ENCODE data around the gene LRRC46. TPM values are rescaled to one million over a fixed set of nuclear protein-coding genes. Genes with fewer than 3 reads are reported as not detected.
A peak's percentile ranks its signal among the peaks of the same experiment; 100 is the strongest.

Gene LRRC46
- total and polyA plus RNA-seq, 2 of the 13 experiments (the other 11 are each of a cell fraction or from before 2014, with no cell fraction given): 0.09 TPM

DNA sequence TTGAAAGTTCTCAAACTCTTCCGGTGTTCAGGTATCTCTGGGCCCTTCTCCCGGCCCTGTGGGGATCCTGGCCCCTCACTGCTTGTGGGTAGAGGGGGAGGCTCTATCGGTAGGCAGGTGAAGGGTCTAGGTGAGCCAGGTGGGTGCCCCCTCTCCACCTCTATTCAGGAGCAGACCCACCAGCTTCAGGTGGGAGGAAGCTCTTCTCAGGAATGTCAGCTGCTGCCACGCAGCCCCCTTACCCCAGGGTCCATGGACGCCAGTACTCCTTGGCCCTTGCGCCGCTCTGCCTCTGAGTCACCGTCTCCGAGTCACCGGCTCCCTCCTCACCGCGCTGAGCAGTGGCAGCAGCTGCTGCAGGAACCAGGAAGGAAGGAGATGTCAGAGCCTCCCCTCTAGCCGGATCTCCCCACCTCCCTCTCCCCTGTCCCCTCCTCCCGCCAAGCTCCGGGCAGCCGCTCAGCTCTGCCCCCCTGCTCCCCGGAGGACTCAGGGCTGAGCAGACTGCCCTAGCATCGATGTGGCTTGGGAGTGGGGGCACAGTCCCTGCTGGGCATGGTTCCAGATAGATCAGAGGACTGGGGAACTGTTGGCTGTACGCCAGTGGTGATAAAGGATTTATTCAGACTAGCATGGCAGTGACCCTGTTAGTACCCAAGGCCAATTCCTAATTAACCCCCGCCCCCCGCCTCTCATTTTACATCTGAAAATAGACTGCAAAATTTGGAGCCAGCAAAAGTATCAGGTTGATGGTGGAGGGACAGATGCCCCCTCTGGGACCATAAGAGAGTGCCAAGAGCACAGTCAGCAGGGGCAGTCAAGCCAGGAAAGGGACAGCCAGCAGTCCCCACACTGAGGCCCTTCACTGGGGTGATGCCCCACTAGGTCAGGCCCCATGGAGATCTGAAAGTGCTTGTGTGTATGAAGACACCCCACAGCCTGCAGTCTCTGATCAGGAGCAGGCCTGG, 9.8 kb upstream of the LRRC46 start, which contains the start of gene OSBPL7 (continued):
- TF ChIP-seq POGK (CRISPR knock-in tag; conservative IDR thresholded peaks at IDR 0.05) (peak; percentile 67; the same call in 1 of the 2 replicates), ZKSCAN1 (IDR thresholded peaks at IDR 0.05; ENCODE audit: low read length) (no peak), EHMT2 (IDR thresholded peaks at IDR 0.05; ENCODE audit: borderline replicate concordance, low read depth, low read length) (no peak), TARDBP (CRISPR knock-in tag; IDR thresholded peaks at IDR 0.05) (peak; percentile 92; the same call in 1 of the 2 replicates), REXO4 (CRISPR knock-in tag; IDR thresholded peaks at IDR 0.05; ENCODE audit: borderline replicate concordance) (no peak), ZNF83 (CRISPR knock-in tag; IDR thresholded peaks at IDR 0.05; ENCODE audit: borderline replicate concordance) (no peak), LRRFIP1 (CRISPR knock-in tag; conservative IDR thresholded peaks at IDR 0.05) (no peak), ZNF792 (CRISPR knock-in tag; IDR thresholded peaks at IDR 0.05) (peak; percentile 91), DNMT1 (CRISPR knock-in tag; IDR thresholded peaks at IDR 0.05) (no peak), SSRP1 (CRISPR knock-in tag; IDR thresholded peaks at IDR 0.05) (no peak; the same call in 1 of the 2 replicates), DMAP1 (CRISPR knock-in tag; IDR thresholded peaks at IDR 0.05) (peak; percentile 73), MED13 (CRISPR knock-in tag; IDR thresholded peaks at IDR 0.05) (no peak), CCDC6 (CRISPR knock-in tag; IDR thresholded peaks at IDR 0.05) (no peak), ZNF782 (CRISPR knock-in tag; IDR thresholded peaks at IDR 0.05; ENCODE audit: borderline replicate concordance) (no peak), ZNF44 (CRISPR knock-in tag; IDR thresholded peaks at IDR 0.05) (no peak), CTCF (CRISPR knock-in tag; IDR thresholded peaks at IDR 0.05) (peak; percentile 95), HNRNPL (IDR thresholded peaks at IDR 0.05; ENCODE audit: low read depth, low read length) (no peak), ARID2 (CRISPR knock-in tag; IDR thresholded peaks at IDR 0.05; ENCODE audit: borderline replicate concordance) (no peak), ZSCAN21 (CRISPR knock-in tag; IDR thresholded peaks at IDR 0.05; ENCODE audit: borderline replicate concordance) (peak; percentile 73), HOXA7 (CRISPR knock-in tag; IDR thresholded peaks at IDR 0.05) (no peak)
- TF ChIP-seq, protein P1, sequence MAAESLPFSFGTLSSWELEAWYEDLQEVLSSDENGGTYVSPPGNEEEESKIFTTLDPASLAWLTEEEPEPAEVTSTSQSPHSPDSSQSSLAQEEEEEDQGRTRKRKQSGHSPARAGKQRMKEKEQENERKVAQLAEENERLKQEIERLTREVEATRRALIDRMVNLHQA (CRISPR knock-in tag; IDR thresholded peaks at IDR 0.05): no peak

Measured in HepG2 (cell line).